T follicular helper cell (primary cell): ENCODE measurements around the gene GGNBP2.
A peak's percentile ranks its signal among the peaks of the same experiment; 100 is the strongest.
"Not testable (repeated sequence)": the region's sequence is repeated elsewhere in the genome, so short reads cannot be mapped to it uniquely, and the experiment has no call there.

Source experiments
- DNase-seq: peaks from one replicate; pipeline ENCODE4 v3.0.0-alpha.2; 2020; ENCODE audit warnings: low read depth
- total RNA-seq, 2 experiments: gene quantifications; one replicate each; lab custom pipeline; 2026; lab: John Stamatoyannopoulos, UW

Gene GGNBP2, protein sequence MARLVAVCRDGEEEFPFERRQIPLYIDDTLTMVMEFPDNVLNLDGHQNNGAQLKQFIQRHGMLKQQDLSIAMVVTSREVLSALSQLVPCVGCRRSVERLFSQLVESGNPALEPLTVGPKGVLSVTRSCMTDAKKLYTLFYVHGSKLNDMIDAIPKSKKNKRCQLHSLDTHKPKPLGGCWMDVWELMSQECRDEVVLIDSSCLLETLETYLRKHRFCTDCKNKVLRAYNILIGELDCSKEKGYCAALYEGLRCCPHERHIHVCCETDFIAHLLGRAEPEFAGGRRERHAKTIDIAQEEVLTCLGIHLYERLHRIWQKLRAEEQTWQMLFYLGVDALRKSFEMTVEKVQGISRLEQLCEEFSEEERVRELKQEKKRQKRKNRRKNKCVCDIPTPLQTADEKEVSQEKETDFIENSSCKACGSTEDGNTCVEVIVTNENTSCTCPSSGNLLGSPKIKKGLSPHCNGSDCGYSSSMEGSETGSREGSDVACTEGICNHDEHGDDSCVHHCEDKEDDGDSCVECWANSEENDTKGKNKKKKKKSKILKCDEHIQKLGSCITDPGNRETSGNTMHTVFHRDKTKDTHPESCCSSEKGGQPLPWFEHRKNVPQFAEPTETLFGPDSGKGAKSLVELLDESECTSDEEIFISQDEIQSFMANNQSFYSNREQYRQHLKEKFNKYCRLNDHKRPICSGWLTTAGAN
- total RNA-seq: 83.4 to 147 reads per million in 2 experiments

DNA sequence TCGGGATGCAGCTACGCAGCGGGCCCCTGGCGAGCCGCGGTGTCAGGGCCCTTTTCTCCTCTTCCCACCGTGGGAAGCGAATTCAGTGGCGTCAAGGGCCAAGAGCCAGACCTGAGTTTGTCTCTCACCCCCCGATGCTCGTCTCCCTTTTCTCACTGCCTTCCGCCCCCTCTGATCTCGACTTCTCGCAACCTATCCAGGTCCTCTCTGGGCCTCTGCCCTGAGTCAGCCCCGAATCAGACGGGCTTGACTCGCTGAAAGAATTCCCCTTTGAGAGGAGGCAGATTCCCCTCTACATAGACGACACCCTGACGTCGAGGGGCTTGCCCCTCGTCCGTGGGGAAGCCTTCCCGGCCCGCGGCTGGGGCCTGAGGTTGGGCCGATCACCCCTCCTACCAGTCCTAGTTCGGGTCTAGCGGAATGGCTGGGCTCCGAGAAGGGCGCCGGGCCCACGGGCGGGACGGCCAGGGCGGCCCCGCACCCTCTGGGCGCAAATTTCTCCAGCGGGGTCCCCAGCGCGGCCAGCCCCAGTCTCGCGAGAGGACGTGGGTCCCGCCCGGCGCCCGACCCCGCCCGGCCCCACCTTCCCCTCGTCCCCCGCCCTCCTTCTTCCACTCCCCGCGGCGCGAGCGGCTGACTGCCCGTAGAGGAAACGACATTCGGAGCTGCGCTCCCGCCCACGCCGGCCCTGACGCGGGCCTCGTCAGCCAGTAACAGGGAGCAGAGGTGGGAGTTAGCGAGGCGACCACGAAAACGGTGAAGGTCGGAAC is at the start of gene GGNBP2:
Gene GGNBP2, plus strand, starts transcription at position 613 of the 770 bp plus-strand sequence. CDS start 806 bp downstream, outside the sequence.
- peak; percentile 84 for DNase-seq

DNA sequence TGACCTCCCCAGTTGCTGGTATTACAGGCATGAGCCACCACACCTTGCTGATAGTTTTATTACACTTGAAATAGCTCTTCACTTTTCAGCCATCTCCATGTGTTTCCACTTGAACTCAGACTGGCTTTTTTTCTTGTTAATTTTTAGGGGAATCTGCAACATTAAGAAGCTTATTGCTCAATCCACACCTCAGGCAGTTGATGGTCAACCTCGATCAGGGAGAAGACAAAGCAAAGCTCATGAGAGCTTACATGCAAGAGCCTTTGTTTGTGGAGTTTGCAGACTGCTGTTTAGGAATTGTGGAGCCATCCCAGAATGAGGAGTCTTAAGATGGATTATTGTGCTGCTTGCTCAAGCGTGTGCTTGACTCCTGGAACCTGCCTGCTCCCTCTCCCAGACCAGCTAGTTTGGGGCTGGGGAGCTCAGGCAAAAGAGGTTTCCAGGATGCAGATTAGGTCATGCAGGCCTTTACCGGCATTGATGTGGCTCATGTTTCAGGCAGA is 49.6 kb upstream of the GGNBP2 start:
- no peak for DNase-seq

DNA sequence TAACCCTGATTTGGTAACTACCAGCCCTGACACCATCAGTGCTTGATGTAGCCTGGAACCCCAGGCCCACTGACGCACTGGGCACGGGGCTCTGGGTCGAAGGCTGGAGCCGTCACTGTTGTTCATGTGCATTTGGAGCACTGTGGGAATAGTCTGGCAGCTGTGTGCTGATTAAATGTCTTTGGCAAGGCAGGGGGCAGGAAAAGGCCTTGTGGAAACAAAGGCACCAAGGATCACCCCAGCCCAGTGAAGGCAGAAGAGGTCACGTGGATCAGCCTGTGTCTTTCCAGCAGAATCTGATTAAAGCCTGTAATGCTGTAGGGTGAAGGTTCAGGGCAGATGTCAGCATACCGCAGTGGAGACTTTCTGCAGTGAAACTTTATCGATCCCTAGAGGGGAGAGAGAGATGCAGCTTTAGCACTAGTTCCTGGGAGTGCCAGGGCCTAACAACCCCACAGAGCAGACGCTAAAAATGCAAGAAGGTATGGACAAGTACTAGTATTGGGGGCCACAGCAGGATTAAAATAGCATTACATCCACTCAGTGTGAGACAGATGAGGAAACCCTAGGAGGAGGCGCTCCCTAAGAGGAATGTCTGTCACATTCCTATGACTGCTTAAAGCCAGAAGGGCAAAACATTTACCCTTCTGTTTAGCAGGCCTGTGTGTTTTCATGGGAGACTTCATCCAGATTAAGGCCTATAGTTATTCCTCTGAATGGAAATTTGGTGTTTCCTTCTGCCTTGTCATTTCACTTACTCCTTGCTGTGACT is 48.5 kb upstream of the GGNBP2 start:
- no peak for DNase-seq

DNA sequence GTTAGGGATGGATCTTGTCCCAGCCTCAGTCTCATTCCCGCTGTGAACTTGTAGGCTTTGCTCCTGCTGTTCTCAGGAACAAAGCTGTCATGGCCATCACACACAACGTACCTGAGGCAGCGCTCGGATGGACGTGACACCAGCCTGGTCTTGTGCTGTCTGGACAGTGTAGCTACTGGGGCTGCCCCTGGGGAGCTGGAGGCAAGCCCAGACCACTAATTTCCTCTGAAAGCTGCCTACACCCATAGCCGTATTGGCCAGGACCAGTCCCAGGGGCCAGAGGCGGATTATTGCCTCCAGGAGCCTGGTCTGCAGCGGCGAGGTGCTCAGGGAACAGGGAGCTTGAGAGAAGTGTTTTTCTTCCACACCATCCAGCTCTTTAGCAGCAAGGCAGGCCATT is 46.6 kb upstream of the GGNBP2 start:
- no peak for DNase-seq

DNA sequence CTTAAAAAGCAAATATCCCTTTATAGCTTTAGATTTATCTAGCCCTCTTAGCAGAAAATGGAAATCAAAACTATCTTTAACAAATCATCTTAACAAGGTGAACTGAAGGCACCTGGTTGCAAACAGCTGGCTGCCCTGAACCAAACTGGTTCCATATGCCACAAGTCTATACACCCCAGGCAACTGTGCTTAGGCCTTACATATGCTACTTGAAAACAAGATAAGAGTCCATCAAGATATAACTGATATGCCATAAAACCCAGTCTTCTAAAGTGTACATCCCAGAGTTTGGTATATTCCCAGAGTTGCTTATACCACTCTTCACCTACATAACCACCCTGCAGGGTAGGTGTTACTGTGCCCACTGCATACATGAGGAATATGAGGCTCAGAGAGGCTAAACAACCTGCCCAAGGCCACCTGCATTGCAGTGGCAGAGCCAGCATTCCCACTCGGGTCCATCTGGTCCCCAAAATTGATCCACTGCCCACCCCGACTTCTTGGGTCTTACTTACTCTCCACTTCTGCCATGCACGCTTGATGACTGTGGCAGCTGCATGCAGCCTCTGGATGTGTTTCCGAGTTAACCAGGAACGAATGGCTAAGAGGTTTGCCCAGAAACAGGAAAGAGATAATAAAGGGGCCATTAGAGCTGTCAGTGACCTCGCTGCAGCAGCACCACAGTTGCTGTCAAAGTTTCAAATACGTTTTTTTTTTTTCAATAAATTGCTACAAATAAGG is 46.0 kb upstream of the GGNBP2 start:
- no peak for DNase-seq

DNA sequence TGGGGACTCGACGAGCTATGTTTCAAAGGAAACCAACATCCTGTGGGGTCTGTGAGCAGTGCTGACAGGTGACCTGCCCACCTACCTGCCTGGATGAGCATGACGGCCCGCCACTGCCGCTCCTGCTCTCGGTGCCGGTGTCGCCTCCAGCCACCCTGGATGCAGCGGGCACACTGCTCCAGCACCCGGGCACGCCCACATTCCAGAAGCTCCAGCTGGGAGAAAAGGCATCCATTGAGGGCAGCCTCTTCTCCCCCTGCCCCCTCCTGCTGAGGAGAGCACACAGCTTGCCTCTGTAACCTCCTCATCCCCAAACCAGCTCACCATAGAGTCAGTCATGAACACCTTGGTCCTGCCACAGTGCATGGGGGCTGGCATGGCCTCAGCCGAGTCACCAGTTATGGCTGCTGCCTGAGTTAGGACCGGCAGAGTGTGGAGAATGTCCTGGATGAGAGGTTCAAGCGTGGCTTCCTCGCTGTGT is 43.9 kb upstream of the GGNBP2 start:
- no peak for DNase-seq

DNA sequence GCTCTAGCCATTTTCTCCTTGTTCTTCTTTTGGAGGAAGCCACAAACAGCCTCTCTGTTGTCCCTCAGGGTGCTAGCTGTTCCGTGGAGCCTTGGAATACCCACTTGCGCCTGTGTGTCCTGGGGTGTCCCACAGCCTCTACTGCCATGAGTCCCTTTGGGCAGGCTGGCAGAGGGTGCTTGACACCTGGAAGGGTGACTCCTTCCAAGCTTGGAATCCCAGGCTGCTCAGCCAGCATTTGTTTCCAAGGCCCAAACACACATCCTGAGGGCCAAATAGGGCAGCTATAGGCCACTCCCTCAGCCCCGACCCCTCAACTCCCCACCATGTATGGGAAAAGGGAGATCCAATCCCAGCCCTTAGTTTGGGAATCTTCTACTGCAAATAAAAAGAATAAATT is 43.4 kb upstream of the GGNBP2 start:
- DNase-seq: no peak

DNA sequence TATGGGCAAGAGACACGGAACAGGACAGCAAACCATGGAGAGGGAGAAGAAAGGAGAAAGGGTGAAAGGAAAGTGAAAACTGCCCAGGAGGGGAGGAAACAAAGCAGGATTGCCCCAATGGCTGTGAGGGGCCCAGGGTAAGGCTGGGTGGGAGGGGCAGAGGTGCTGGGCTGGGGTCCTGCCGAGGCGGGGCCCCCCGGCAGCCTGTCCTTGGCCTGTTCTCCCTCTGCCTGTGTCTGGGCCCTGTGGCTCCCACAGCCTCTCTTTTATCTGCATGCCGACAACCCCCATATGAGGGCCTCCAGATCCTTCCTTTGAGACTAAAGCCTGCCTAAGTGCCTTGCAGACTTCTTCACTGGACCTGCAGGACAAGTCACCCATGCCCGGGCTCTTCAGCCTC is 42.8 kb upstream of the GGNBP2 start:
- DNase-seq: no peak

DNA sequence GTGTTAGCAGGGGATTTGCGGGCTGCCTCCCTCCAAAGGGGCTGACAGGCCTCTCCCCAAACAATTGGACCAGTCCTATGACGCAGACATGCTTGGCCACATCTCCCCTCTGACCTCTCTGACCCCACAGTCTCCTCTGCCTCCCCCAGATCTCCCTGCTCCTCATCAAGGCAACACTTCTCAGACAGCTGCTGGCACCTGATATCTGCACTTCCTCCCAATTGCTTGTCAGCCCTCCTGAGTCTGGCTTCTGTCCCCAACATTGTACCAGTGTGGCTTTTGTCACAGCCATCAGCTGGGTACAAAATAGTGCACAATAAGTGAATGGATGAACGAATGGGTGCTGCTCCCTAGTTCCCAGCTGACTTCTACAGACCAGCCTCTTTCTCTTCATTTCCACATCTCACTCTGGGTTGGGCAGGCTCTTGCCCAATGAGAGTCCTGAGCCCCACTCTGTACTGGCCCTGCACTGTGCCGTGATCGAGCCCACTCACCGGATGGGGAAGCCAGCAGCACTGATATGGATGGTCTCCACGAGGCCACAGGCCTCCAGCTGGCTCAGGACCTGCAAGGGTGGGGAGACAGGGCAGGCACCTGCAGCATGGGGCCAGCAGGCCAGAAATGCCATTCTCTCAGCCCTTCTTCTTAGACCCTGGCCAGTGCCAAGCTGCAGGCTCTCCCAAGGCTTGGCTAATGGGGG is 41.1 kb upstream of the GGNBP2 start:
- DNase-seq: no peak

DNA sequence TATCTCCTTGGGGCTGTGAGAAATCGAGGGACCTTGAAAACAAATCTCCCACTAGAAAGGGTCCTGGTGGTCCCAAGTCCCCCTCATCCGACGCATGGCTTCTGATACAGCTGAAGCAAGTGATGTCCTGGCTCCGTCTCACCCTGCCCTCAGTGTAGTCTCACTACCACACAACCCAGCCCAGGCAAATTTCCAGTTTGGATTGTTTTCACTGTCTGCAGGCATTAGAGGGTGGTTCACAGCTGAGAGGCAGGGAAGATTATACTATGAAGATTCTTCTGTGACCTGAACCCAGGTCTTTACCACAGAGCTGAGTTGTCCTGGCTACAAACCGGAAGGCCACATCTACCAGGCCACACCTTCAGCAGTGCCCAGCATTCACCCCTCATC is 40.6 kb upstream of the GGNBP2 start:
- no peak for DNase-seq

DNA sequence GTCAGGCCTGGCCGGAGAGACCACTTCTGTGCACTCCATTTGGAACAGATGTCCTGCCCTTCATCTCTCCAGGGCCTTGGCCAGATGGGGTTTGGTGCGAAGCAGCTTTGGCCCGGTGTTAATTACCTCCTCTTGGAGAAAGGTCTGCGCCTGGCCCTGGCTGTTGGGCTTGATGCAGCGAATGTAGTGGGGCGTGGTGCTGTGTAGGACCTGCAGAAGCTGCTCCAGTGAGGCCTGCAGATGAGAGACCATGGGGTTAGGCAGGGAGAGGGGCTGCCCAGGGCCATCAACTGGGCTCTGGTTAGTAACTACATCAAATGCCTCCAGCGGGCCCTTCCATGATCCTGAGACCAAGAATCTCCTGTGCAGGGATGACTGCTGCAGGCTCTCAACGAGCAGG is 39.5 kb upstream of the GGNBP2 start:
- DNase-seq: no peak

DNA sequence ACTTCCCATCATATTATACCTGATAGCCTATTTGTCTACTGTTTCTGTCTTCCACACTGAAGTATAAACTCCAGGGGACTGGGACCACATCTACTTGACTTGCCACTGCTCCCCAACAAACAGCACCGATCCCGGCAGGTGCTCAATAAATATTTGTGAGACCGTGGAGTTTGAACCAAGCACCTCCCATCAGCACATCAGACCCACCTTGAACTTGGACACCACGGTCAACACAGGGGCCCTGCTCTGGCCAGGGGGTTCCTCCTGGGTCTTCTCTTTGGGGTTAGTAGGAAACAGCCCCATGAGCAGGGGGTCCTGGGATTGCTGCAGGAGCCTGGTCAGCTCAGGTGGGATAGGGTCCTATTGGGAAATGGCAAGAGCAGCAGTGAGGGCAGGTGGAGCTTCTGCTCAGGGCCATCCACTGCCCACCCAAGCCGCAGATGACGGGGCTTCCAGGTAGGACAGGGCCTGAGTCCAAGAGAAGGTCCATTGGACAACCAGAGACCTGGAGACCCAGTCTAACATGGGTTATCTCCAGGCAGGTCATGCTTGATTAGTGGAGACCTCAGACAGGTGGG is 38.4 kb upstream of the GGNBP2 start:
- no peak for DNase-seq

DNA sequence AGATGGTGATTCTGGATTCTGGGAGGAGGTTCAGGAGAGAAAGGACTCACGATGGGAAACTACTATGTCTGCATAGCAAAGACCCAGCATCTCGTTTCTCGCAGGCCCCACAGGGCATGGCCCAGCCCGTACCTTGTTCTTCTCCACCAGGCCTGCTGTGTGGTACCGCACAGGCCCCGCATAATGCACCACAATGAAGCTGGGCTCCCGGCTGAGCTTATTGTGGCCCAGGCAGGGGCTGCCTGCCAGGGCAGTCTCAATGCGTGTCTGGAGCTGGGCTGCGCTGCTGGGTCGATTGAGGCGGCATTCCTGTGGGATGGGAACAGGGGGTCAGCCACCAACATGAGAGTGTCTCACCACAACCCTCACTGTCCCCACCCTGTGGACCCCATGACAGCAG is 37.9 kb upstream of the GGNBP2 start:
- no peak for DNase-seq

DNA sequence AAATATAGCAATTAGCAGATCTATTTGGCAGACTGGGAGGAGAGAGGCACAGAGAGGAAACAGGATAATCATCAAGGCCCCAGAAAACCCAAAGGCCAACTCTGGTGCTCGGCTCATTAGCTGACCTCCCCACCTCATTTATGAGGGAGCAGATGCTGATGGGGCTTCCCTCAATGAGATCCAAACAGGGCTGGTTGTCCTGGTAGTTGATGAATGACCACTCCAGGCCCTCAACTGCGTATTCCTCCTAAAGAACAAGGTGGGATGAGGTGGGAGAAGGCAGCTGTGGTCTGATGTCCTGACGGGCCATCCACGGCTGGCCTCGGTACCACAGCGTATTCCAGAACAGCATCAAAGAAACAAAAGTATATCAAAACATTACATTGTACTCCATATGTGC is 37.5 kb upstream of the GGNBP2 start:
- no peak for DNase-seq

DNA sequence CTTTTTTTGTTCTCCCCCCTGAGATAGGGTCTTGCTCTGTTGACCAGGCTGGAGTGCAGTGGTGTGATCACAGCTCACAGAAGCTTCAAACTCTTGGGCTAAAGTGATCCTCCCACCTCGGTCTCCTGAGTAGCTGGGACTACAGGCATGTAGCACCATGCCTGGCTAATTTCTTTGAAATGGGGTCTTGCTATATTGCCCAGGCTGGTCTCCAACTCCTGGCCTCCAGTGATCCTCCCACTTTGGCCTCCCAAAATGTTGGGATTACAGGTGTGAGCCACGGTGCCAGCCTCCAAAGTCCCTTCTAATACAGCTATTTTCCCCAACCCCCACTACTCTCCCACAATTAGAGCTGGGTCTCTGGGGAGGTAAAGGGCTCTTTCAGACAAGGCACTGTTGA is 36.3 kb upstream of the GGNBP2 start:
- not testable (repeated sequence) for DNase-seq

DNA sequence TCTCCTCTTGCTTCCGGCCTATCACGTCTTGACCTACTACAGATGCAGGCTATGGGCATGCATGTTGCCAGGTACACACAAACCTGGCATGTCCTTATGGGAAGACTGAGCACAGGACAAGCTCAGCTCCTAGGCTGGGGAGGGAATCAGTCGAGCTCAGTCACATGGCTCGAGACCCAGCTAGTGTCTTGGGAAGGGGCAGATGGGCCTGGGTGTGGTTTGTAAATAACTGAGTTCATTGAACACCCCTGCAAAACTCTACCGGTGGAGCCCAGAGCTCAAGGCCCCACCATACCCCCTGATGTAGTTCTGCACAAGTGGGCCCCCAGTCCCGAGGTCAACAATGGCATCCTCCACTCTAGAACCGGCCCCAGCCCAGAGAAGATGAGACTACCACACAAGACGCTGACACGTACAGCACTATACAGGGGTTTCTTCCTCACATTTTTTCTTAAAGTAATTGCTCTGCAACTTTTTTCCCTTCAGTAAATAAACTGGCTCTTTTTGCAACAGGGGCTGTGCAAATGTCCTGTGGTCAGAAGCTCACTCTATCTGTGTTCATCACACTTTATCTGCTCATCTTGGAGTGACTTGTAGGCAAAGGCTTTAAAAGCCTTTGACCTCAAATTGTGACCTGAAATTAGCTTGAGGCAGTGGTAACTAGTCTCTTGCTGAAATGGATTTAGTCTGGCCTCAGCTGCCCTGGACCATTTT is 35.3 kb upstream of the GGNBP2 start:
- no peak for DNase-seq

DNA sequence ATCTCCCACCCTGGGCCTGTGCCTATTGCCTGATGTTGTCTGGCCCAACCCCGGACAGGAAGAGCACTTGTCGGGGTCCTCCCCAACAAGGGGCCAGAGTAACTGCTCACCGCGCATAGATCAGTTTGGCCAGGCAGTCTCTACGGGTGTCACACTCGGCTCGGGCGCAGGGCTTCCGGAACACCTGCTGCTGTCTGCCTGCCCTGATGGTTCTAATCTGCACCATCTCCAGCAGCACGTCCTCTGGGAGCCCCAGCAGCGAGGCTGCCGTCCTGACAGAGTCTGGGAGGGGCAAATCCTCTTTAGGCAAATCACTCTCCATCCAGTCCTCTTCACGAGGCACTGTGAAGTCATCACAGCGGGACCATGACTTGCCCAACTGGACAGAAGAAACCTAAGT is 34.1 kb upstream of the GGNBP2 start:
- DNase-seq: no peak

DNA sequence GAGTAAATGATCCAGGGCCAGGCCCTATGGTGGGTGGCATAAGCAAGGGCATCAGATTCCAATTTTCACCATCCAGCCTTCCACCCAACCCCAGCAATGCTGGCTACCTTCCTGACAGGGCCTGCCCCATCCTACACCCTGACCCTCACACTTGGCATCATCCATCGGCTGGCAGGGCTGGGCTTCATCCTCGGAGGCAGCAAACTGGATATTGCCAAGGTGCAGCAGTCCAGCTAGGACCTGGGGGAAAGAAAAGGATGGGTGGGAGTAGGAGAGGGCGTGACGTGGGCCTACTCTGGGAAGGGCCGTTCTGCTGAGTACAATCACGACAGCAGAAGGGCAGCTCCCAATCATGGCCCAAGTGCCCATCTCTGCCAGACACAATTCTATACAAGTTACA is 33.5 kb upstream of the GGNBP2 start:
- DNase-seq: no peak

DNA sequence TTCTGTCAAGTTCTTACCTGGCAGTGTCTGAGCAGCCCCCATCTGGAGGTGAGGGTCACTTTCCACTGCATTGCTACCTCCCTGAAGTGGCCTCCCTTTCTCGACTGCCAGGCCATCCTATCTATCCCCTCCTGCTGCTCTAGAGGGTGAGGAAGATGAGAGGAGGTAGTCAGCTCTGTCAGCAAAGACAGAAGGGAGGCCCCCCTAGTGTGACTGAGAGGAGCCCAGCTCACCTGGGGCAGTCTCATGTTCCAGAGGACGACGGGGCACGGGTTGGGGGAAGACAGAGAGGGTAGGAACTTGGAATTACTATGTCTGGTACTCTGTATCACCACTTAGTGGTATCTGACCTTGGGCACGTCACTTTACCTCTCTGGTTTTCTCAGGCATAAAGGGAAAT is 32.1 kb upstream of the GGNBP2 start:
- DNase-seq: no peak
